Mucosa of gallbladder (tissue), 1 donor: ENCODE results near the gene AGTRAP. TPM values are rescaled to one million over a fixed set of nuclear protein-coding genes. Genes with fewer than 3 reads are reported as not detected.

Experiments used
- DNase-seq: peaks from one replicate; pipeline ENCODE4 v3.0.0-alpha.2; 2020; ENCODE audit warnings: low spot score
- total RNA-seq: library from RNA; stranded (reverse); gene quantifications from one replicate; pipeline ENCODE4 v1.2.1, GENCODE V29; 2021
- donor health status: DM: no; HTN: no; CAD: no.

The AGTRAP gene
- total RNA-seq, 1 donor from 2014 or later: 38.7 TPM

DNA sequence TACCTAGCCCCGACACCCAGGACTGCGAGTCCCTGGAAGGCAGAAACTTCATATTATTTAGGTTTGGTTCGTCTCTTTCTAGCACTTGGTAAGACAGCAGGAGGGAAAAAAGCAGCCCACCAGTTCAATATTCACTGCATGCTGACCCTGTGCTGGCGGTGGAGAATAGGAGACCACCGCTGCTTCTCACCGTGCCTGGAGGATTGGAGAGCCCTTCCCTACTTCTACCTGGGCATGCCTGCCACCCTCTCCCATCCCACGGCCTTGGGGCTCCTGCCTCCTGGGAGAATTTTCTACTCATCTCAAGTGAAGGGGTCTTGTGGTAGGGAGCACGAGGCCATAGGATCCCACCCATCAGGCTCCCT, 64.4 kb downstream of the AGTRAP start:
- no peak for DNase-seq

Other genes starting within 250 kb of the AGTRAP start
- 22.0 TPM for gene FBXO2, start 81.7 kb upstream of the AGTRAP start, total RNA-seq
- gene FBXO44, start 81.3 kb upstream of the AGTRAP start, total RNA-seq: 43.6 TPM
- 13.8 TPM for gene FBXO6, start 71.9 kb upstream of the AGTRAP start, total RNA-seq
- 22.0 TPM for gene MAD2L2, start 55.0 kb upstream of the AGTRAP start, total RNA-seq
- gene DRAXIN, start 44.4 kb upstream of the AGTRAP start, total RNA-seq: 0.12 TPM
- gene C1orf167, start 26.1 kb downstream of the AGTRAP start, total RNA-seq: 0.29 TPM
- gene MTHFR, start 69.8 kb downstream of the AGTRAP start, total RNA-seq: 47.2 TPM
- gene CLCN6, start 70.1 kb downstream of the AGTRAP start, total RNA-seq: 27.1 TPM
- not detected for gene NPPA, start 111.6 kb downstream of the AGTRAP start, total RNA-seq
- not detected for gene NPPB, start 122.8 kb downstream of the AGTRAP start, total RNA-seq
- gene KIAA2013, start 190.3 kb downstream of the AGTRAP start, total RNA-seq: 68.1 TPM
- gene PLOD1, start 198.6 kb downstream of the AGTRAP start, total RNA-seq: 100 TPM
- 71.1 TPM for gene MFN2, start 244.3 kb downstream of the AGTRAP start, total RNA-seq